ENCODE results near the gene TMEM106C.

The TMEM106C gene

DNA sequence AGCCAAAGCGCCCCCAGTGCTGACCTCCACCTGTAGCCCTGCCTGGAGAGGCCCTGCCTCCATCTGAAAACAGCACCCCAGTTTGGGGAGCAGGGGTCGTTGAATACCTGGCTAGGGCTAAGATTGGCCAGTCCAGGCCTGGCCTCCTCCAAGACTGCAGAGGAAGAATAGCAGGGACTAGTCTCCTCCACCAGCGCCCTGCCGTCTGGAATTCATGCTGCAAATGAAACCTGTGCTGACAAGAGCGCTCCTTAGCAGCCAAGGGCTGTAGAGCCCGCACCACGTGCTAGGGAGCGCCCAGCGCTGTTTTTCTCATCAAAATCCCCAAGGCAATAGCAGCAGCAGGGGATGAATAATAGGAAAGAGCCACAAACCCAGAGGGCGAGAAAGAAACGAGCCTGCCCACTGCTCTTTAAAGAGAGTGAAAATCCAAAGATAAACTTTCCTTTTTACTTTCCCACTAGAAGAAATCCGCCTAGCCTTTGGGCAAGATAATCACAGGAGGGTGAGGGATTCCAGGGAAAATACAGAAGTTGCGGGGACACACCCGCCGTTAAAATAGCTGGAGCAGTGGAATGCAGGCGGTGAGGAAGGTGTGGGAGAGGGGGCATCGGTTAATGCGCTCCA is 37.6 kb downstream of the TMEM106C start:
- no peak for DNase-seq

GRCh38 chr12:48001505-48002413 is 38.4 kb downstream of the TMEM106C start:
- DNase-seq = no peak

DNA sequence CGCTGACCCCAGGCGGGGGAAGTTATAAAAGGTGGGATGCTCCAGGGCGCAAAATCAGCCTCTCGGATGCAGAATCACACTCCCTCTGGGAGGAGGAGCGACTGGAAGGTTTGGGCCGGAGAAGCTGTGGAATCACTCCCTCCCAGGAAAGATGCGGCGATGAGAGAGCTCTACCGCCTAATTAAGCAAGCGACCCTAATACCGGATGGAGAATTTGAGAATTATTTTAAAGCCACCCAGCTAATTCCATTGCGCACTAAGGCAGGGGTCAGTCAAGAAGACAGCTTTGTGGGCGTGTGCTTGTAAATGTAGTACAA is 39.0 kb downstream of the TMEM106C start:
- DNase-seq = no peak

GRCh38 chr12:48002773-48003218 is 39.4 kb downstream of the TMEM106C start:
- no peak for DNase-seq

DNA sequence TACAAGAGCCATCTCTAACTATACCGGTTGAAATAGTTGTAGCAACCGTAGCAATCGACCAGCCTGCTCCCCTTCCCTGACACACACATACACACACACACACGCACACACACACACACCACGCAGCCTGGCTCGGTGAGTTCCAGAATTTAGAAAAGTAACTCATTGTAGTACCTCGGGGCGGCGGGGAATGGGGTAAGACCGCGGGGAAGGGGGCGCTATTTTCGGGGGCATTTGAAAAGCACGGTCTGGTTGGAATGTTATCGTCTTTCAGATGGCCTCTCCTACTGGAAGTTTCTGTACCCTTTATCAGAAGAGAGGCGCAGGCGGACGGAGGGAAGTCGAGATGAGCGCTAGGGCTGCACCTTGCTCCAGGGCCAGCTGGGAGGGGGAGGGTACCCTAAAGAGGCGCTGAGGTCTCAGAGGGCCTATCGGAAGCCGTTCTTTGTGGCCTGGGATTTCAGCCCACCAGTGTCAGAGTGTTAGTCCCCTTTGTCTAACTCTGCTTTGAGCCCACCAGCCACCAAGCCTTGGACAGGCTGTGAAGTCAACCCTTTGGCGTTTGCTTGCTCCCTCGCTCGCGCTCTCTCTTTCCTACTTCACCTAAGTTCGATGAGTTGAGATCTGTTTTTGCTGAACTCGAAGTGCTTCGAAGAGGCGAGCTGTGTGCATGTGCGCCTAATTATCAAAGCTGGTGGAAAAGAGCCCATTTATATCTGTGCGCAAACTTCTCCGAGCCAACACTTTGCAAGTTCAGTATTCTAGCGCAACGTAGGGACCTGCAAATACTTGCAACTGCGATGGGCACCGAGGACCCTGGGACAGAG is 40.0 kb downstream of the TMEM106C start:
- no peak for DNase-seq

DNA sequence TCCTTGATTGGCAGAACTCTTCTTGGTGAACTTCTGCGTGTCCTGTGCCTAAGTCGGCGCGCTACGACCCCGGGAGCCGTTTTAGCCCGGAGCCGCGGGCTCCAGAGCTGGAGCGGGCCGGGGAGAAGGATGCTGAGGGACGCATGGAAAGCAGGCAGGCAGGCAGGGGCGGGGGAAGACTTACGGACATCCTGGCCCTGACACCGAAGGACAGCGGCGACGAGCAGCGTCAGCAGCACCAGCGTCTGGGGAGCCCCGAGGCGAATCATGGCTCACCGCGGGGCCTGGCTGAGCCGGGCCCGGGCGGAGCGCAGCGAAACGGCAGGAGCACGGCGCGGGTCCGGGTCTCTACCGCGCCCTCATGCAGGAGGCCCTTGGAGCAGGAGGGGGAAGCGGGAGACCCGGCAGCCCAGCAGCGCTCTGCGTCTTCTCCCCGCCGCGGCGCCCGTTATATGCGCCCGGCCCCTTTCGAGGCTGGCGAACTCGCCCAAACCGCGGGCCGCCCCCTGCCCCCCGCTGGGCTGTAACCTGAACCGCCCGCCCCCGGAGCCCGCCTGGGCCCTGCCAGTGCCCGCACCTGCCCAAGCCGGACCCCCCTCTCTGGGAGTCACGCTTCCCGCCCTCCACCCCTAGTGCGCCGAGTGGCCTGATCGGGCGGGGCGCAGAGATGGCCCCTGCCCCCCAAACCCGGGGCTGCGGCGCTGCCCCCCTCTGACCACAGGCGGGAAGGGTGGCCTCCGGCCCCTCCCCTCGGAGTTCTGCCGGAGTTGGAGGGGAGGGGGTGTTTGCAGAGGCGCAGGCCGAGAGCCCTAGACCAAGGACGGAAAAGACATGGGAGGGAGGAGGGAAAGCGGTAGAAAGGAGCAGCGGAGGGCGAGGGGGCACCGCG is 40.9 kb downstream of the TMEM106C start, which contains the start of gene COL2A1:
COL2A1 (minus strand) TSS at position 424 of the 889 bp plus-strand sequence; CDS start at position 269, 155 bp downstream.
- DNase-seq = no peak

DNA sequence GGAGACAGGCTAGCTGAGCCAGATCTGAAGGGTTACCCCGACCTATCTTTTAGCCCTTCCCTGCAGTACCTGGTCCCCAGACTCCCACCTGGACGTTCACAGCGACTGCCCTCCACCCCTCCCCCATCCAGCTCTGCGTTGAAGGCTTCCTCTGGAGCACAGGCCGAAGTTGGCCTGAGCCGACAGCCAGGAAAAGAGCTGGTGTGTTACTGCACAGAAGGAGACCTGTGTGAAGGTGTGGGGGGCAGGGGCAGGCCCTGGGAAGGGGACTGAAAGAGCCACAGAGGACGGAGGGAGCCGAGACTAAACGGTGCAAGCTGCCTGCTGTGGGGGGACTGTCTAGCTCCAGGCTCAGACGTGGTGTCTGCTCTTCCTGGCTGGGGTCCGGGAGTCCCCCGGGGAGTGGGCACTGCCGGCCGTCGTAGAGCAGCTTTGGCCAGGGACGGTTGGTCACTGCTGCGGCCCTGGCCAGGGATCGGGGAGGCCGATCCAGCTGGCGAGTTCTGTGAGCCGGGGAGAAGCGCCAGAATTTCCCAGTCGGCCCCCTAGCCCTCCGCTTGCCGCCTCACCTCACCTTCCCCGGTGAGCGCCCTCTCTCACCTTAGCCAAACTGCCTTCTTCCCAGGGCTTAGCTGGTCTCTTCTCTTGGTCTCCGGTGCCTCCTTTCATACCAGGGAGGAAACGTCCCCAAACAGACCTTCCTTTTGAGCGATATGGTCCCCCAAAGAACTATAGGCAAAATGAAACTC is 41.8 kb downstream of the TMEM106C start:
- no peak for DNase-seq

- no peak for DNase-seq
Measured at GRCh38 chr12:48005750-48006021, 42.3 kb downstream of the TMEM106C start.

DNA sequence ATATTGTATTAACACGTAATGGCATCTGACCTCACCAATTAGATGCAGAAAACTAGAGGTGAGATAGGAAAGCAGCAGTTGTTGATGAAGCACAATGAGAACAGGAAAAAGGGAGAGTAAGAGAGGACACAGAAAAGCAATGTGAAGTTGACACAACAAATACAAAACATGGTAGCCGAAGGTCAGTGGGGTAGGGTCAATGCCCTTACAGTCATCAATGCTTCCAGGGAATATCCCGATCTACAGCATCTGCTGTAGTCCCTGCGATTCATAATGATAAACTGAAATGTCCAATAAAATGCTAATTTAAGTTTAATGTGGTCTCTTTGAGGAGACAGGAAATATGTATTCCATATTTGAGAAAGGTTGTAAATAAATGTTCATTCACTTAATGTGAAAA is 43.8 kb downstream of the TMEM106C start:
- DNase-seq = no peak

DNA sequence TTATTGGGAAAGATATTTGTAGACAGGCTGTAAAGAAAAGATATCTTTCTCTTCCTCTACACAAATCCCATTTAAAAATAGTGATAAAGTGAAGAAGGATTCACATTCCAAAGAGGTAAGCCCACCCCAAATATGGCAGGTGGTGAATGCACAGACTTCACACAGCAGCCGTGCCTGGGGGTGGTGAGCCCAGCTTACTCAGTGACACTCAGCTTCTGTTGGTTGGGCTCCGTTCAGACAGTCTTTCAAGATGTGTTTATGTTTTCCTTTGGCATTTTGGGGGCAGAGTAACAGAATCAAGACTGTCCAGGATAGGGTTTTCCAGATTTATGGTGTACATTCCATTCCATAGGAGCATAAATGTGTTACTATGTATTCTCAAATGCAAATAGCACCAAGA is 45.0 kb downstream of the TMEM106C start:
- no peak for DNase-seq

DNA sequence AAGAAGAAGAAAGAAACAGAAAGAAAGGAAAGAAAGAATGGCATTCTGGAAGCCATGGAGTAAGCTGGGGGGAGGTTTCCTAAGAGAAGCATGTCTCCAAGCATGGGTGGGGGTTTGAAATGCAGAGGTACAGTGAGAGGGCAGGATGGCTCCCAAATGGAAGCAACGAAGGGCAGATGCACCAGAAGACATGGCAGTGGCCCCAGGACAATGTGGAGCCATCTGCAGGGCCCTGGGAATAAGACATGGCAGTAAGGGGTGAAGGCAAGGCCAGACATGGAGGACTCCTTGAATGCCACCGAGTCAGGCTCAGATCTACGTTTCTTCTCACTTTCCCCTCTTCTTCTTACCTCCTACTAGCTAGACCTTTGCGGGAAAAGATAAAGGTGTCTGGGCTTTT is 45.6 kb downstream of the TMEM106C start:
- no peak for DNase-seq

- DNase-seq = no peak
Measured at GRCh38 chr12:48009471-48009870, 46.1 kb downstream of the TMEM106C start.

GRCh38 chr12:48010366-48010970 is 47.1 kb downstream of the TMEM106C start:
- no peak for DNase-seq

DNA sequence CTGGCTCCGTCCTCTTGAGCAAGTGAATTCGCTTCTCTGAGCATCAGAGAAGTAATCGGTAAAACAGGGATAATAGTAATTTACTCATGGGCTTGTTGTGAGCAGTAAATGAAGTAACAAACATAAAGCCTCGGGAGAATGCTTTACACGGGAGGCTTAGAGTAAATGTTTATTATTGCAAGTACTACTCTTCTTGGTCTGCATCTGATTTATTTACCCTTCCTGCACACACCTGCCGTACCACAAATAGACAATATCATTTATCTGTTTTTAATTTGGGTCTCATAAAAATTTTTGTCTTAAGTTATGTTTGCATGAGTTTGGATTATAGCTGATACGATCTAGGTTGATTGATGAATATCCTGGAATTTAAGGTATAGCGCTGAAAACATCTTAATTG is 48.7 kb downstream of the TMEM106C start:
- no peak for DNase-seq

DNA sequence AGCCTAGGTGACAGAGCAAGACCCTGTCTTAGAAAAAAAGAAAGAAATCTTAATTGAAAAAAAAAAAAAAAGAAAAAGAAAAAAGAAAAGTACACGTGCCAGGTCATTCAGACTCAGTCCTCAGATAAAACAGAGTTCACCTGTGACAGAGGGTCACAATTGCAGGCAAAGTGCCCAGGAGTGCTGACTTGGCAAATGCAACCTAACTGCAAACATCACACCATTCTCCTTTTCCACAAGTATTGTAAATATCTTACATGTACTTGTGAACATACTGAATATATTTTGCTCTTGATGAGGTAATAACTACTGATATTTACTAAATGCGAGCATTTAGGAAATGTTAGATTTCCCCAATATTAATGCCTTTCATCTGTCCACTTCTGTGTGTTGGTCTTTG is 49.9 kb downstream of the TMEM106C start:
- DNase-seq = no peak

GRCh38 chr12:48015129-48015528 is 51.7 kb downstream of the TMEM106C start:
- no peak for DNase-seq

DNA sequence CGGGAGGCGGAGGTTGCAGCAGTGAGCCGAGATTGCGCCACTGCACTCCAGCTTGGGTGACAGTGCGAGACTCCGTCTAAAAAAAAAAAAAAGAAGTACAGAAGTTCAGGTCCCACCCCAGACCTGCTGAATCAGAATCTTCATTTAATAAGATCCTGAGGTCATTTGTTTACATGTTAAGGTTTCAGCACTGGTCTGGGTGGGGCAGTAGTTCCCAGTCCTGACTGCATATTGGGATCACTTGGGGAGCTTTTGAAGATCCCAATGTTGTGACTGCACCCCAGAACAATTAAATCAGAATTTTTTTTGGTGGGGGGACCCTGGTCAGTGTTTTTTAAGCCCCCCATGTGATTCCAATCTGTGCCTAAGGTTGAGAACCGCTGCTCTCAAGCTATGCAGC is 52.6 kb downstream of the TMEM106C start:
- DNase-seq = no peak

- DNase-seq = no peak
Measured at GRCh38 chr12:48016373-48017020, 53.1 kb downstream of the TMEM106C start.

- no peak for DNase-seq
Measured at GRCh38 chr12:48017496-48017895, 54.1 kb downstream of the TMEM106C start.

DNA sequence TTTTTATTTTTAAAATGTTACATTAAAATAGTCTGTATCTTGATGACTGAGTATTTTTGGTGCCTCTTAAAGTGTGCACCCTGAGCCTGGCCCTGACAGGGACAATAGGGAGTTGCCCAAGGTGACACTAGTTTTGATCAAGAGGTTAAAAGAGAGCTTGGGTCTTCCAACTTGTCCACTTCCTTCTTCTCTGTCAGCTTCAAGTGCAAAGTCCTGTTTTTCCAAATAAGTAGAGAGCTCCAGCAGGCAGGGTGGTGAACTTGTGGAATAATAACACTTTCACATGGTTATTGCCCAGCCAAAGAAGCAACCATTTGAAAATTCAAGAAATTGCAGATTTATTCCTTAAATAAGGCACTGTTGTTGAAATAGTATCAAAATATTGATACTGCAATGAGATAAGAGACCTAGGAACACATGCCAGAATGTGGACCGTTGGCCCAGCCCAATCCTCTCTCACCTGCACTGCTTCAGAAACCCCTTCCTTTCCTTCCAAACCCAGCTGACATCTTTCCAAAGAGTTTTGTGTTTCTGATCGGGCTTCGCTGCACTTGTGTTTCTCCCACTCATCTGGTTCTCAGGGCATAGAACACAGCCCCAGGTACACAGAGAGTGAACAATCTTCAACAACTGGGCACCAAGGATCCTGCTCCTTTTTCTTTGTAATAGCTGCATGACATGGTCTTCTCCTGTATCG is 54.7 kb downstream of the TMEM106C start:
- DNase-seq = no peak

Measured in hematopoietic multipotent progenitor cell treated with erythropoietin and hydrocortisone succinate and interleukin-3 and kit ligand, for 8 days (in vitro differentiated cells).